IMR-90 (cell line): Measurements from ENCODE around the gene SEMA4F. TPM values are rescaled to one million over a fixed set of nuclear protein-coding genes. Genes with fewer than 3 reads are reported as not detected.

Experiments used
- ATAC-seq: fragments of 200-7000 bp; cut with Tn5 transposase; 2 replicates; pipeline ENCODE4 v1.9.1; 2020; ENCODE audit warnings: low read depth, mild to moderate bottlenecking, moderate library complexity
- BruUV-seq: library from RNA; stranded (reverse); fragments of 400-500 nt; replicated peaks from 2 replicates; lab custom pipeline; 2021; lab: Mats Ljungman, UMichigan
- CTCF ChIA-PET: fragments of 300-600 bp; formaldehyde crosslinking; extraction: SDS; loops from one replicate; lab custom pipeline; 2021; ENCODE audit warnings: antibody characterized with exemption; lab: Yijun Ruan, JAX
- POLR2A ChIA-PET: fragments of 300-600 bp; sonication (Branson Sonifier 250); formaldehyde crosslinking; loops from one replicate; lab custom pipeline; 2022; ENCODE audit warnings: antibody characterized with exemption; ENCODE audit not compliant: unreplicated experiment; lab: Charles Lee
- DNase-seq: peaks from one replicate; pipeline ENCODE4 v3.0.0; 2013
- H2AFZ ChIP-seq: replicated peaks from 2 replicates; pipeline ENCODE3; 2013; ENCODE audit warnings: low read length, mild to moderate bottlenecking; ENCODE audit not compliant: poor library complexity
- H2AK5ac ChIP-seq: 2 replicates; pipeline ENCODE4 v1.6.1; 2013; ENCODE audit warnings: low read depth, low read length, inconsistent platforms
- H2AK9ac ChIP-seq: replicated peaks from 2 replicates; pipeline ENCODE3; 2013; ENCODE audit warnings: mild to moderate bottlenecking, low read depth, low read length, moderate library complexity; ENCODE audit not compliant: poor library complexity
- H2BK120ac ChIP-seq: 2 replicates; pipeline ENCODE4 v1.6.1; 2013; ENCODE audit warnings: low read depth, low read length, inconsistent platforms
- H2BK15ac ChIP-seq: 3 replicates; pipeline ENCODE4 v1.6.1; 2013; ENCODE audit warnings: low read depth, low read length, inconsistent platforms
- H2BK20ac ChIP-seq: 2 replicates; pipeline ENCODE4 v1.6.1; 2013; ENCODE audit warnings: low read depth, mild to moderate bottlenecking, inconsistent platforms, low read length, moderate library complexity
- H2BK5ac ChIP-seq: 2 replicates; pipeline ENCODE4 v1.6.1; 2013; ENCODE audit warnings: mild to moderate bottlenecking, low read depth, low read length, inconsistent platforms; ENCODE audit not compliant: poor library complexity, severe bottlenecking
- H3K14ac ChIP-seq: replicated peaks from 2 replicates; pipeline ENCODE4 v1.6.1; 2013; ENCODE audit warnings: low read depth, low read length, inconsistent platforms
- H3K18ac ChIP-seq: 2 replicates; pipeline ENCODE4 v1.6.1; 2013; ENCODE audit warnings: low read depth, low read length, control low read depth
- H3K23ac ChIP-seq: 2 replicates; pipeline ENCODE4 v1.6.1; 2013; ENCODE audit warnings: low read depth, low read length, inconsistent platforms
- H3K27ac ChIP-seq: 2 replicates; pipeline ENCODE4 v1.5.1; 2013; ENCODE audit warnings: mild to moderate bottlenecking, control low read depth, low read length; ENCODE audit not compliant: insufficient read depth
- H3K27me3 ChIP-seq: 2 replicates; pipeline ENCODE4 v1.6.1; 2013; ENCODE audit warnings: low read length; ENCODE audit not compliant: control insufficient read depth, insufficient read depth
- H3K36me3 ChIP-seq: 2 replicates; pipeline ENCODE4 v1.6.1; 2013; ENCODE audit warnings: low read length, mixed read lengths; ENCODE audit not compliant: control insufficient read depth, insufficient read depth
- H3K4ac ChIP-seq: 2 replicates; pipeline ENCODE4 v1.6.1; 2013; ENCODE audit warnings: low read depth, low read length, inconsistent platforms
- H3K4me1 ChIP-seq: 2 replicates; pipeline ENCODE4 v1.6.1; 2013; ENCODE audit warnings: low read length, mixed read lengths; ENCODE audit not compliant: control insufficient read depth, insufficient read depth
- H3K4me2 ChIP-seq: 2 replicates; pipeline ENCODE4 v1.6.1; 2013; ENCODE audit warnings: low read depth, mild to moderate bottlenecking, control low read depth, low read length, moderate library complexity
- H3K4me3 ChIP-seq: 2 replicates; pipeline ENCODE4 v1.5.1; 2013; ENCODE audit warnings: low read depth, mild to moderate bottlenecking, control low read depth, low read length, moderate library complexity; ENCODE audit not compliant: insufficient read depth
- H3K56ac ChIP-seq: 2 replicates; pipeline ENCODE4 v1.6.1; 2013; ENCODE audit warnings: low read length, inconsistent platforms; ENCODE audit not compliant: insufficient read depth; ENCODE audit errors: extremely low read depth
- H3K79me1 ChIP-seq, 2 experiments: 2 replicates each; pipeline ENCODE4 v1.6.1; 2013; ENCODE audit warnings: low read length in 2 of 2, inconsistent platforms in 1 of 2, low read depth in 1 of 2
- H3K9ac ChIP-seq: 2 replicates; pipeline ENCODE4 v1.6.1; 2013; ENCODE audit warnings: low read depth, low read length, control low read depth
- H3K9me1 ChIP-seq: 2 replicates; pipeline ENCODE4 v1.6.1; 2013; ENCODE audit warnings: low read length, inconsistent platforms; ENCODE audit not compliant: insufficient read depth
- H3K9me3 ChIP-seq: 2 replicates; pipeline ENCODE4 v1.6.1; 2013; ENCODE audit warnings: low read length; ENCODE audit not compliant: control insufficient read depth, insufficient read depth
- H4K20me1 ChIP-seq: 2 replicates; pipeline ENCODE4 v1.6.1; 2013; ENCODE audit warnings: low read length, inconsistent platforms; ENCODE audit not compliant: insufficient read depth
- H4K5ac ChIP-seq: 2 replicates; pipeline ENCODE4 v1.6.1; 2013; ENCODE audit warnings: mild to moderate bottlenecking, low read depth, low read length, control low read depth
- H4K8ac ChIP-seq, 2 experiments: 2 replicates each; pipeline ENCODE4 v1.6.1; 2013; ENCODE audit warnings: low read depth in 2 of 2, low read length in 2 of 2, control low read depth in 1 of 2, inconsistent platforms in 1 of 2
- H4K91ac ChIP-seq: 2 replicates; pipeline ENCODE4 v1.6.1; 2013; ENCODE audit warnings: low read depth, low read length, inconsistent platforms; ENCODE audit not compliant: insufficient read depth
- BHLHE40 ChIP-seq: fragments of 150-350 bp; IDR thresholded peaks from 2 replicates; pipeline ENCODE4 v1.6.1; 2016; ENCODE audit warnings: mild to moderate bottlenecking, low read depth, low read length
- CEBPB ChIP-seq: IDR thresholded peaks from 2 replicates; pipeline ENCODE4 v1.6.1; 2012; ENCODE audit warnings: low read depth, low read length, improper control_type of control experiment
- ELK1 ChIP-seq: fragments of 150-350 bp; IDR thresholded peaks from 2 replicates; pipeline ENCODE4 v1.6.1; 2016; ENCODE audit warnings: low read depth, mild to moderate bottlenecking, low read length, moderate library complexity, borderline replicate concordance
- NFE2L2 ChIP-seq: fragments of 150-350 bp; IDR thresholded peaks from 2 replicates; pipeline ENCODE4 v1.6.1; 2016; ENCODE audit warnings: low read depth, mild to moderate bottlenecking, low read length
- RAD21 ChIP-seq: IDR thresholded peaks from 2 replicates; pipeline ENCODE4 v1.6.1; 2012; ENCODE audit warnings: low read length, improper control_type of control experiment
- RCOR1 ChIP-seq: IDR thresholded peaks from 2 replicates; pipeline ENCODE4 v1.6.1; 2012; ENCODE audit warnings: mild to moderate bottlenecking, low read length, improper control_type of control experiment; ENCODE audit not compliant: insufficient replicate concordance
- RFX5 ChIP-seq: IDR thresholded peaks from 2 replicates; pipeline ENCODE4 v1.8.0; 2012; ENCODE audit warnings: low read depth, mild to moderate bottlenecking, low read length, moderate library complexity
- SMC3 ChIP-seq: fragments of 150-350 bp; IDR thresholded peaks from 2 replicates; pipeline ENCODE4 v1.6.1; 2016; ENCODE audit warnings: low read depth, mild to moderate bottlenecking, antibody characterized with exemption, low read length, moderate library complexity
- WGBS, 2 experiments: methylation state at CpG; one replicate each; pipeline versions ENCODE4 v1.1.5 to v1.1.7; 2013; ENCODE audit warnings: missing lambda C conversion rate in 2 of 2; ENCODE audit not compliant: insufficient read length in 1 of 2; ENCODE audit errors: extremely low coverage in 2 of 2; 5-methylcytosine and 5-hydroxymethylcytosine counted together
- dilution Hi-C: fragments of 300-500 bp; cut with HindIII; formaldehyde crosslinking; loops from one replicate; pipeline ENCODE4 v1.14.3; 2018; ENCODE audit warnings: low sequenced_read_pairs; ENCODE audit not compliant: unreplicated experiment
- in situ Hi-C: fragments of 300-500 bp; cut with MboI; formaldehyde crosslinking; loops from 3 replicates; pipeline ENCODE4 v1.14.3; 2019; ENCODE audit warnings: low sequenced_read_pairs, inconsistent platforms, mixed read lengths
- intact Hi-C: fragments of 100-400 bp; cut with micrococcal nuclease; formaldehyde crosslinking; loops from 2 replicates; pipeline ENCODE4 v1.10.0; 2022
- polyA plus RNA-seq, 3 experiments: library from polyadenylated mRNA; depleted of rRNA; stranded (reverse); fragments of >200 nt; gene quantifications; 2 replicates each; pipeline ENCODE4 v1.2.3, GENCODE V29; 2012; ENCODE audit warnings: low replicate concordance in 1 of 3
- total RNA-seq: library from RNA; depleted of rRNA; stranded (reverse); fragments of >200 nt; gene quantifications from 2 replicates; pipeline ENCODE4 v1.2.3, GENCODE V29; 2012

The SEMA4F gene
- total and polyA plus RNA-seq, 2 of the 4 experiments (the other 2 are of a cell fraction): 4.7 to 7.5 TPM

GRCh38 chr2:74619651-74620297, 34.3 kb upstream of the SEMA4F start:
- no peaks in the 10 kb centered on the region for H3K79me1 ChIP-seq
- H3K27me3 ChIP-seq: peaks cover 35% of the 10 kb centered on the region
- no peak overlapping the region for H3K27ac ChIP-seq
- H3K4me1 ChIP-seq: no peaks in the 10 kb centered on the region
- no peak overlapping the region for H3K4me2 ChIP-seq
- CTCF ChIA-PET: no interaction called here
- DNase-seq (no peak), ATAC-seq (no peak)
- H2AK5ac ChIP-seq: no peak overlapping the region
- no peak overlapping the region for H4K8ac ChIP-seq
- no peak overlapping the region for H3K56ac ChIP-seq
- POLR2A ChIA-PET: no interaction called here
- no peak overlapping the region for H3K4ac ChIP-seq
- no peaks in the 10 kb centered on the region for H3K9me1 ChIP-seq
- no peak overlapping the region for H3K23ac ChIP-seq
- no peak overlapping the region for H2BK20ac ChIP-seq
- H3K18ac ChIP-seq: no peak overlapping the region
- in situ Hi-C loops: no loop called here
- no peak overlapping the region for H4K5ac ChIP-seq
- H2BK120ac ChIP-seq: no peak overlapping the region
- H4K91ac ChIP-seq: no peak overlapping the region
- no peak overlapping the region for H3K4me3 ChIP-seq
- H2AFZ ChIP-seq: no peak overlapping the region
- intact Hi-C loops: no loop called here
- BruUV-seq: no TSS peak
- TF ChIP-seq RFX5: no peak
- no peak for TF ChIP-seq NFE2L2
- no peak for TF ChIP-seq ELK1
- TF ChIP-seq SMC3: no peak
- TF ChIP-seq CEBPB: no peak
- no peak for TF ChIP-seq BHLHE40
- no peak for TF ChIP-seq RAD21
- no peak for TF ChIP-seq RCOR1
- H3K36me3 ChIP-seq: no peaks in the 10 kb centered on the region
- H3K9me3 ChIP-seq: no peaks in the 10 kb centered on the region; the same call in 1 of the 2 replicates
- no peak overlapping the region for H2AK9ac ChIP-seq
- no peak overlapping the region for H3K14ac ChIP-seq
- dilution Hi-C loops: no loop called here
- H4K20me1 ChIP-seq: no peaks in the 10 kb centered on the region
- no CpG with 5 or more reads among the region's 5 CpGs for whole genome bisulfite sequencing, 2 experiments
- no peak overlapping the region for H3K9ac ChIP-seq
- no peak overlapping the region for H2BK5ac ChIP-seq
- H2BK15ac ChIP-seq: no peak overlapping the region
